Hepatocyte (in vitro differentiated cells): Measurements from ENCODE around the gene CFB. TPM values are rescaled to one million over a fixed set of nuclear protein-coding genes. Genes with fewer than 3 reads are reported as not detected.

ENCODE experiments used
- DNase-seq: peaks from one replicate; pipeline ENCODE4 v3.0.0-alpha.2; 2016; ENCODE audit warnings: low spot score
- H2AFZ ChIP-seq: fragments of 200-600 bp; sonication (generic); 2 replicates; pipeline ENCODE4 v1.6.0; 2016; ENCODE audit warnings: antibody characterized with exemption, mild to moderate bottlenecking
- H3K27ac ChIP-seq: fragments of 200-600 bp; sonication (generic); 2 replicates; pipeline ENCODE4 v1.5.1; 2016; ENCODE audit warnings: mild to moderate bottlenecking
- H3K27me3 ChIP-seq: fragments of 200-600 bp; sonication (generic); 2 replicates; pipeline ENCODE4 v1.6.1; 2016
- H3K36me3 ChIP-seq: fragments of 200-600 bp; sonication (generic); replicated peaks from 2 replicates; pipeline ENCODE4 v1.5.1; 2016; ENCODE audit warnings: low read depth; ENCODE audit not compliant: insufficient read depth
- H3K4me1 ChIP-seq: fragments of 200-600 bp; sonication (generic); 2 replicates; pipeline ENCODE4 v1.5.1; 2016; ENCODE audit warnings: mild to moderate bottlenecking, moderate library complexity; ENCODE audit not compliant: insufficient read depth
- H3K4me2 ChIP-seq: fragments of 200-600 bp; sonication (generic); 2 replicates; pipeline ENCODE4 v1.6.0; 2016
- H3K4me3 ChIP-seq: fragments of 200-600 bp; sonication (generic); 2 replicates; pipeline ENCODE4 v1.5.1; 2016; ENCODE audit warnings: mild to moderate bottlenecking
- H3K79me2 ChIP-seq: fragments of 200-600 bp; sonication (generic); 2 replicates; pipeline ENCODE4 v1.6.0; 2017; ENCODE audit warnings: mild to moderate bottlenecking
- H3K9me2 ChIP-seq: fragments of 200-600 bp; sonication (generic); replicated peaks from 2 replicates; pipeline ENCODE4 v1.6.0; 2017; ENCODE audit warnings: mild to moderate bottlenecking; ENCODE audit not compliant: insufficient read depth
- H3K9me3 ChIP-seq: fragments of 200-600 bp; sonication (generic); 2 replicates; pipeline ENCODE4 v1.5.1; 2016; ENCODE audit warnings: low read depth, mild to moderate bottlenecking
- H4K20me1 ChIP-seq: fragments of 200-600 bp; sonication (generic); 2 replicates; pipeline ENCODE4 v1.6.0; 2016; ENCODE audit warnings: mild to moderate bottlenecking; ENCODE audit not compliant: insufficient read depth, poor library complexity, severe bottlenecking
- CTCF ChIP-seq: fragments of 200-600 bp; sonication (generic); IDR thresholded peaks from 2 replicates; pipeline ENCODE4 v1.5.1; 2016; ENCODE audit warnings: antibody characterized with exemption, mild to moderate bottlenecking; ENCODE audit not compliant: poor library complexity
- EZH2 ChIP-seq: fragments of 200-600 bp; sonication (generic); IDR thresholded peaks from 2 replicates; pipeline ENCODE4 v1.6.1; 2016; ENCODE audit warnings: antibody characterized with exemption, mild to moderate bottlenecking, borderline replicate concordance
- EZH2phosphoT487 ChIP-seq: fragments of 200-600 bp; sonication (generic); IDR thresholded peaks from one replicate; pipeline ENCODE4 v1.6.1; 2018; ENCODE audit warnings: antibody characterized with exemption, mild to moderate bottlenecking, low read depth, moderate library complexity; ENCODE audit not compliant: unreplicated experiment, severe bottlenecking
- WGBS: methylation state at CpG from one replicate; pipeline ENCODE4 v1.1.6; 2016; ENCODE audit warnings: low lambda C conversion rate; ENCODE audit errors: missing lambda C conversion rate; 5-methylcytosine and 5-hydroxymethylcytosine counted together
- polyA plus RNA-seq: library from polyadenylated mRNA; unstranded; fragments of >200 nt; fragmentation: Nextera tagmentation; extraction: Ambion mirVana; gene quantifications from 2 replicates; pipeline ENCODE4 v1.2.1, GENCODE V29; 2016
- total RNA-seq: library from RNA; depleted of rRNA; stranded (reverse); fragments of >200 nt; gene quantifications from 2 replicates; pipeline ENCODE4 v1.2.3, GENCODE V29; 2014

Gene CFB
- total and polyA plus RNA-seq, 2 experiments from 2014 or later: 190 to 349 TPM

GRCh38 chr6:31933537-31933936, 12.4 kb upstream of the CFB start:
- 93% methylated on average over 19 of the region's 19 CpGs for WGBS
- no peak overlapping the region for H2AFZ ChIP-seq
- no peak for DNase-seq

GRCh38 chr6:31935021-31935420, 10.9 kb upstream of the CFB start:
- H3K4me1 ChIP-seq: no peaks in the 10 kb centered on the region
- H3K79me2 ChIP-seq: no peaks in the 10 kb centered on the region
- TF ChIP-seq EZH2: no peak
- no peak for TF ChIP-seq EZH2phosphoT487
- no peak for TF ChIP-seq CTCF
- no peak overlapping the region for H3K4me3 ChIP-seq
- no peak overlapping the region for H3K27ac ChIP-seq
- H2AFZ ChIP-seq: no peak overlapping the region
- no peaks in the 10 kb centered on the region for H3K9me3 ChIP-seq
- H4K20me1 ChIP-seq: no peaks in the 10 kb centered on the region
- DNase-seq: no peak
- WGBS: 85% methylated on average over 3 of the region's 3 CpGs
- no peaks in the 10 kb centered on the region for H3K9me2 ChIP-seq
- no peaks in the 10 kb centered on the region for H3K27me3 ChIP-seq
- H3K4me2 ChIP-seq: no peak overlapping the region
- H3K36me3 ChIP-seq: no peaks in the 10 kb centered on the region

More at GRCh38 chr6:31933537-31933936, 12.4 kb upstream of the CFB start:
- no peaks in the 10 kb centered on the region for H3K79me2 ChIP-seq
- no peaks in the 10 kb centered on the region for H3K9me3 ChIP-seq
- H3K36me3 ChIP-seq: no peaks in the 10 kb centered on the region
- no peak overlapping the region for H3K4me2 ChIP-seq
- H4K20me1 ChIP-seq: no peaks in the 10 kb centered on the region
- H3K4me1 ChIP-seq: no peaks in the 10 kb centered on the region
- no peak overlapping the region for H3K27ac ChIP-seq
- no peaks in the 10 kb centered on the region for H3K9me2 ChIP-seq
- H3K4me3 ChIP-seq: no peak overlapping the region
- no peaks in the 10 kb centered on the region for H3K27me3 ChIP-seq
- TF ChIP-seq CTCF: no peak
- TF ChIP-seq EZH2: no peak
- TF ChIP-seq EZH2phosphoT487: no peak

- Histone ChIP-seq H3K9me2 (no peaks in the 10 kb centered on the region), H3K9me3 (no peaks in the 10 kb centered on the region), H3K4me3 (no peak overlapping the region), H3K4me1 (peaks cover 5% of the 10 kb centered on the region), H3K27ac (no peak overlapping the region), H3K27me3 (no peaks in the 10 kb centered on the region), H2AFZ (no peak overlapping the region), H4K20me1 (no peaks in the 10 kb centered on the region), H3K4me2 (no peak overlapping the region), H3K36me3 (no peaks in the 10 kb centered on the region), H3K79me2 (no peaks in the 10 kb centered on the region)
- 82% methylated on average over 9 of the region's 9 CpGs for WGBS
- no peak for TF ChIP-seq EZH2phosphoT487
- no peak for DNase-seq
These were observed 10.1 kb upstream of the CFB start for GRCh38 chr6:31935823-31936222.

GRCh38 chr6:31940256-31940664, 5.6 kb upstream of the CFB start:
- peak; percentile 57 for DNase-seq
- Histone ChIP-seq H3K9me2 (no peaks in the 10 kb centered on the region), H3K4me1 (peaks cover 15% of the 10 kb centered on the region), H3K9me3 (no peaks in the 10 kb centered on the region), H3K4me2 (no peak overlapping the region), H3K27me3 (no peaks in the 10 kb centered on the region), H4K20me1 (no peaks in the 10 kb centered on the region), H3K36me3 (no peaks in the 10 kb centered on the region), H3K79me2 (no peaks in the 10 kb centered on the region), H3K4me3 (no peak overlapping the region), H3K27ac (peak overlapping the region; percentile 80), H2AFZ (no peak overlapping the region)
- no peak for TF ChIP-seq EZH2
- no peak for TF ChIP-seq EZH2phosphoT487
- TF ChIP-seq CTCF: no peak
- 15% methylated on average over 6 of the region's 6 CpGs for WGBS
